HG03039 (cell line): ENCODE results near the gene WDFY3.

Source experiments
- ATAC-seq: cut with Tn5 transposase; IDR thresholded peaks from one replicate; pipeline ENCODE4 v1.9.1; 2021; ENCODE audit warnings: mild to moderate bottlenecking, moderate library complexity; ENCODE audit not compliant: unreplicated experiment

Gene WDFY3

GRCh38 chr4:84634961-84635360, 331.5 kb downstream of the WDFY3 start:
- no peak for ATAC-seq

GRCh38 chr4:84632092-84632491, 334.4 kb downstream of the WDFY3 start:
- ATAC-seq: no peak

- no peak for ATAC-seq
These were observed 334.9 kb downstream of the WDFY3 start for GRCh38 chr4:84631573-84631972.

- no peak for ATAC-seq
These were observed 339.8 kb downstream of the WDFY3 start for GRCh38 chr4:84626673-84627072.

- ATAC-seq: no peak
These were observed 342.8 kb downstream of the WDFY3 start for GRCh38 chr4:84623661-84624060.

- no peak for ATAC-seq
These were observed 343.5 kb downstream of the WDFY3 start for GRCh38 chr4:84622959-84623358.
